ENCODE measurements around the gene GRB10.

GRB10 gene

GRCh38 chr7:50721160-50721559 is 61.5 kb downstream of the GRB10 start:
- Histone ChIP-seq H3K4me1 (ENCODE audit: control insufficient read depth, insufficient read depth, low read length, poor library complexity, severe bottlenecking) (peaks cover 37% of the 10 kb centered on the region), H3K27ac (ENCODE audit: low read depth, low read length, severe bottlenecking) (no peak overlapping the region), H3K36me3 (ENCODE audit: control insufficient read depth, insufficient read depth, low read length) (peaks cover 25% of the 10 kb centered on the region), H3K4me3 (ENCODE audit: extremely low read depth, insufficient read depth, low read length, poor library complexity, severe bottlenecking) (no peak overlapping the region), H3K9me3 (ENCODE audit: control insufficient read depth, low read length) (no peaks in the 10 kb centered on the region)
- WGBS, 2 experiments (ENCODE audit: insufficient coverage in 2 of 2), result 90 to 94% methylated on average over 4 to 10 of the region's 10 CpGs

- Histone ChIP-seq H3K4me3 (ENCODE audit: extremely low read depth, insufficient read depth, low read length, poor library complexity, severe bottlenecking) (no peak overlapping the region), H3K27ac (ENCODE audit: low read depth, low read length, severe bottlenecking) (no peak overlapping the region), H3K9me3 (ENCODE audit: control insufficient read depth, low read length) (no peaks in the 10 kb centered on the region), H3K4me1 (ENCODE audit: control insufficient read depth, insufficient read depth, low read length, poor library complexity, severe bottlenecking) (peaks cover 37% of the 10 kb centered on the region), H3K36me3 (ENCODE audit: control insufficient read depth, insufficient read depth, low read length) (peaks cover 26% of the 10 kb centered on the region)
- WGBS, 2 experiments (ENCODE audit: insufficient coverage in 2 of 2), result 94 to 100% methylated on average over 4 of the region's 7 CpGs
Measured at GRCh38 chr7:50720295-50720694, 62.4 kb downstream of the GRB10 start.

- Histone ChIP-seq H3K4me3 (ENCODE audit: extremely low read depth, insufficient read depth, low read length, poor library complexity, severe bottlenecking) (no peak overlapping the region), H3K27ac (ENCODE audit: low read depth, low read length, severe bottlenecking) (no peak overlapping the region), H3K4me1 (ENCODE audit: control insufficient read depth, insufficient read depth, low read length, poor library complexity, severe bottlenecking) (peaks cover 32% of the 10 kb centered on the region), H3K9me3 (ENCODE audit: control insufficient read depth, low read length) (no peaks in the 10 kb centered on the region), H3K36me3 (ENCODE audit: control insufficient read depth, insufficient read depth, low read length) (peaks cover 22% of the 10 kb centered on the region)
- 70 to 95% methylated on average over 2 of the region's 2 CpGs for WGBS, 2 experiments (ENCODE audit: insufficient coverage in 2 of 2)
Measured at GRCh38 chr7:50718876-50719275, 63.8 kb downstream of the GRB10 start.

- Histone ChIP-seq H3K4me3 (ENCODE audit: extremely low read depth, insufficient read depth, low read length, poor library complexity, severe bottlenecking) (no peak overlapping the region), H3K27ac (ENCODE audit: low read depth, low read length, severe bottlenecking) (no peak overlapping the region), H3K4me1 (ENCODE audit: control insufficient read depth, insufficient read depth, low read length, poor library complexity, severe bottlenecking) (peaks cover 32% of the 10 kb centered on the region), H3K9me3 (ENCODE audit: control insufficient read depth, low read length) (no peaks in the 10 kb centered on the region), H3K36me3 (ENCODE audit: control insufficient read depth, insufficient read depth, low read length) (peaks cover 20% of the 10 kb centered on the region)
- 89 to 92% methylated on average over 5 to 6 of the region's 6 CpGs for WGBS, 2 experiments (ENCODE audit: insufficient coverage in 2 of 2)
Measured at GRCh38 chr7:50718311-50718710, 64.4 kb downstream of the GRB10 start.

- peaks cover 31% of the 10 kb centered on the region for H3K4me1 ChIP-seq (ENCODE audit: control insufficient read depth, insufficient read depth, low read length, poor library complexity, severe bottlenecking)
- H3K36me3 ChIP-seq (ENCODE audit: control insufficient read depth, insufficient read depth, low read length), result peaks cover 10% of the 10 kb centered on the region
- H3K4me3 ChIP-seq (ENCODE audit: extremely low read depth, insufficient read depth, low read length, poor library complexity, severe bottlenecking), result no peak overlapping the region
- H3K9me3 ChIP-seq (ENCODE audit: control insufficient read depth, low read length), result no peaks in the 10 kb centered on the region
- H3K27ac ChIP-seq (ENCODE audit: low read depth, low read length, severe bottlenecking), result no peak overlapping the region
- WGBS, 2 experiments (ENCODE audit: insufficient coverage in 2 of 2), result 100% methylated on average over 1 of the region's 4 CpGs
Measured at GRCh38 chr7:50717181-50717580, 65.5 kb downstream of the GRB10 start.

GRCh38 chr7:50714857-50715256 is 67.8 kb downstream of the GRB10 start:
- H3K4me3 ChIP-seq (ENCODE audit: extremely low read depth, insufficient read depth, low read length, poor library complexity, severe bottlenecking), result no peak overlapping the region
- peaks cover 13% of the 10 kb centered on the region for H3K4me1 ChIP-seq (ENCODE audit: control insufficient read depth, insufficient read depth, low read length, poor library complexity, severe bottlenecking)
- no peaks in the 10 kb centered on the region for H3K9me3 ChIP-seq (ENCODE audit: control insufficient read depth, low read length)
- H3K36me3 ChIP-seq (ENCODE audit: control insufficient read depth, insufficient read depth, low read length), result peaks cover 14% of the 10 kb centered on the region
- no peak overlapping the region for H3K27ac ChIP-seq (ENCODE audit: low read depth, low read length, severe bottlenecking)
- 95% methylated on average over 2 of the region's 4 CpGs; no CpG with 5 or more reads in 1 of the 2 experiments for WGBS, 2 experiments (ENCODE audit: insufficient coverage in 2 of 2)

- H3K4me3 ChIP-seq (ENCODE audit: extremely low read depth, insufficient read depth, low read length, poor library complexity, severe bottlenecking), result no peak overlapping the region
- H3K4me1 ChIP-seq (ENCODE audit: control insufficient read depth, insufficient read depth, low read length, poor library complexity, severe bottlenecking), result peaks cover 4% of the 10 kb centered on the region
- WGBS, 2 experiments (ENCODE audit: insufficient coverage in 2 of 2), result 98% methylated on average over 5 of the region's 5 CpGs
- peaks cover 22% of the 10 kb centered on the region for H3K36me3 ChIP-seq (ENCODE audit: control insufficient read depth, insufficient read depth, low read length)
- no peaks in the 10 kb centered on the region for H3K9me3 ChIP-seq (ENCODE audit: control insufficient read depth, low read length)
- no peak overlapping the region for H3K27ac ChIP-seq (ENCODE audit: low read depth, low read length, severe bottlenecking)
Measured at GRCh38 chr7:50713123-50713965, 69.4 kb downstream of the GRB10 start.

GRCh38 chr7:50712252-50713122 is 70.2 kb downstream of the GRB10 start:
- Histone ChIP-seq H3K4me3 (ENCODE audit: extremely low read depth, insufficient read depth, low read length, poor library complexity, severe bottlenecking) (no peak overlapping the region), H3K36me3 (ENCODE audit: control insufficient read depth, insufficient read depth, low read length) (peaks cover 22% of the 10 kb centered on the region), H3K4me1 (ENCODE audit: control insufficient read depth, insufficient read depth, low read length, poor library complexity, severe bottlenecking) (peaks cover 7% of the 10 kb centered on the region), H3K27ac (ENCODE audit: low read depth, low read length, severe bottlenecking) (no peak overlapping the region), H3K9me3 (ENCODE audit: control insufficient read depth, low read length) (no peaks in the 10 kb centered on the region)
- 79 to 93% methylated on average over 2 of the region's 3 CpGs for WGBS, 2 experiments (ENCODE audit: insufficient coverage in 2 of 2)

- Histone ChIP-seq H3K36me3 (ENCODE audit: control insufficient read depth, insufficient read depth, low read length) (peaks cover 22% of the 10 kb centered on the region), H3K4me3 (ENCODE audit: extremely low read depth, insufficient read depth, low read length, poor library complexity, severe bottlenecking) (no peak overlapping the region), H3K27ac (ENCODE audit: low read depth, low read length, severe bottlenecking) (no peak overlapping the region), H3K4me1 (ENCODE audit: control insufficient read depth, insufficient read depth, low read length, poor library complexity, severe bottlenecking) (peaks cover 11% of the 10 kb centered on the region), H3K9me3 (ENCODE audit: control insufficient read depth, low read length) (no peaks in the 10 kb centered on the region)
- 89 to 98% methylated on average over 5 to 7 of the region's 14 CpGs for WGBS, 2 experiments (ENCODE audit: insufficient coverage in 2 of 2)
Measured at GRCh38 chr7:50711271-50712175, 71.2 kb downstream of the GRB10 start.

All from mesodermal cell (in vitro differentiated cells).